ENCODE measurements around the gene ACTA2. TPM values are rescaled to one million over a fixed set of nuclear protein-coding genes. Genes with fewer than 3 reads are reported as not detected.
A peak's percentile ranks its signal among the peaks of the same experiment; 100 is the strongest.

ACTA2 gene
- total RNA-seq, 1 donor from 2014 or later = 2.4 TPM

GRCh38 chr10:88995156-88995876 lies 42.7 kb upstream of the ACTA2 start:
- no peak for TF ChIP-seq CTCF (IDR thresholded peaks at IDR 0.05)
- no peaks in the 10 kb centered on the region for H3K27me3 Mint-ChIP-seq
- CTCF ChIA-PET = no interaction called here
- H3K27ac Mint-ChIP-seq = peak overlapping the region; percentile 50
- intact Hi-C loops (cut with micrococcal nuclease) = loop anchor here (10.0 kb wide), 1 partner anchor 709 kb away; the partner anchor contains the start of gene KIF20B
- no peak for DNase-seq
- H3K4me1 Mint-ChIP-seq = peaks cover 50% of the 10 kb centered on the region
- peaks cover 10% of the 10 kb centered on the region for H3K36me3 Mint-ChIP-seq (ENCODE audit: low read depth)
- H3K4me3 Mint-ChIP-seq = peak overlapping the region; percentile 2
- no peak for ATAC-seq (ENCODE audit: low read depth)
- no peaks in the 10 kb centered on the region for H3K9me3 Mint-ChIP-seq
- POLR2A ChIA-PET = no interaction called here

GRCh38 chr10:88994019-88994418 lies 41.4 kb upstream of the ACTA2 start:
- TF ChIP-seq CTCF (IDR thresholded peaks at IDR 0.05) = no peak
- ATAC-seq (ENCODE audit: low read depth) (no peak), DNase-seq (no peak)
- ChIA-PET CTCF (interaction anchor here (1.2 kb wide), 1 partner anchor 158 kb away, joined by 3 read pairs; no protein-coding TSS in a partner anchor), POLR2A (interaction anchor here (1.1 kb wide), 1 partner anchor 114 kb away, joined by 3 read pairs; the partner anchor contains the start of gene STAMBPL1)
- H3K9me3 Mint-ChIP-seq = no peaks in the 10 kb centered on the region
- H3K4me3 Mint-ChIP-seq = peak overlapping the region; percentile 41
- peak overlapping the region; percentile 56 for H3K27ac Mint-ChIP-seq
- H3K36me3 Mint-ChIP-seq (ENCODE audit: low read depth) = peaks cover 10% of the 10 kb centered on the region
- peaks cover 61% of the 10 kb centered on the region for H3K4me1 Mint-ChIP-seq
- intact Hi-C loops (cut with micrococcal nuclease) = loop anchor here (5.0 to 10.0 kb wide), 4 partner anchors 33 to 1053 kb away; partner anchors contain the start of gene KIF20B
- no peaks in the 10 kb centered on the region for H3K27me3 Mint-ChIP-seq

GRCh38 chr10:88992921-88993524 lies 40.5 kb upstream of the ACTA2 start:
- TF ChIP-seq CTCF (IDR thresholded peaks at IDR 0.05) = no peak
- DNase-seq = no peak
- Mint-ChIP-seq H3K4me3 (peak overlapping the region; percentile 67), H3K36me3 (ENCODE audit: low read depth) (peaks cover 10% of the 10 kb centered on the region), H3K27me3 (no peaks in the 10 kb centered on the region), H3K9me3 (no peaks in the 10 kb centered on the region), H3K27ac (no peak overlapping the region), H3K4me1 (peaks cover 62% of the 10 kb centered on the region)
- intact Hi-C loops (cut with micrococcal nuclease) = loop anchor here (5.0 to 10.0 kb wide), 4 partner anchors 34 to 1054 kb away; partner anchors contain the start of gene KIF20B
- ChIA-PET CTCF (interaction anchor here (1.2 kb wide), 1 partner anchor 157 kb away, joined by 3 read pairs; no protein-coding TSS in a partner anchor), POLR2A (interaction anchor here (1.1 kb wide), 1 partner anchor 113 kb away, joined by 3 read pairs; the partner anchor contains the start of gene STAMBPL1)
- ATAC-seq (ENCODE audit: low read depth) = no peak

GRCh38 chr10:88991899-88992320 lies 39.3 kb upstream of the ACTA2 start:
- Mint-ChIP-seq H3K27me3 (no peaks in the 10 kb centered on the region), H3K4me1 (peaks cover 61% of the 10 kb centered on the region), H3K27ac (peak overlapping the region; percentile 88), H3K36me3 (ENCODE audit: low read depth) (peaks cover 10% of the 10 kb centered on the region), H3K4me3 (peak overlapping the region; percentile 95), H3K9me3 (no peaks in the 10 kb centered on the region)
- ChIA-PET CTCF (interaction anchor here (1.2 to 3.3 kb wide), 2 partner anchors 55 to 58 kb away, joined by 3 to 22 read pairs; no protein-coding TSS in a partner anchor), POLR2A (interaction anchor here (0.8 to 2.8 kb wide), 6 partner anchors 9 to 260 kb away, joined by 3 to 18 read pairs (median 12); partner anchors contain the start of gene STAMBPL1)
- intact Hi-C loops (cut with micrococcal nuclease) = loop anchor here (2.0 to 10.0 kb wide), 6 partner anchors 17 to 1055 kb away; partner anchors contain the start of genes KIF20B and STAMBPL1
- TF ChIP-seq CTCF (IDR thresholded peaks at IDR 0.05) = no peak
- ATAC-seq (ENCODE audit: low read depth) (no peak), DNase-seq (no peak)

Measured in activated B cell treated with CpG ODN at 0.5 μM for 24 hours (primary cell).